Astrocyte (in vitro differentiated cells and primary cell): ENCODE data around the gene UBE2E2.

Source experiments
- EZH2 ChIP-seq: IDR thresholded peaks from 2 replicates; pipeline ENCODE4 v1.6.1; 2012; ENCODE audit warnings: mild to moderate bottlenecking, low read length, inconsistent platforms; ENCODE audit not compliant: insufficient read depth
- TF ChIP-seq, protein P1 (sequence below): IDR thresholded peaks from 2 replicates; pipeline ENCODE4 v1.5.1; 2011; ENCODE audit warnings: low read depth, mild to moderate bottlenecking, inconsistent platforms, low read length, moderate library complexity; ENCODE audit not compliant: insufficient read depth

DNA sequence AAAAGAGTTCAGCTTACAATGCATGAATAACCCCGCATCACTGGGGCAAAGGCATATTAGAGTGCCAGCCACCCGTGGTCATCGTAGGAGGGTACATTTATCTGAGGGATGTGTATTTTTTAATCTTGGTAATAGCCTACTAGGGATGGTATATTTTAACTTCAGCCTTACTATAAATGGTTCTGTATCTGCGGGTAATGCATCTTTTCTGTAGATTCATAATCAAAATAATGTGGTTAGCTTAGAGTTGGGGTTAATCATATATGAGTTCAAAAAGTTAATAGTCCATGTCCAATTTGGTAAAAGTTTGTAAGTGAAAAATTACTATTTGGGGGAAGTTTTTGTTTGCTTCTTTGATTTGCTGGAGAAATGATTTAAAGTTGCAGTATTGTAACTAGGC, 339.0 kb downstream of the UBE2E2 start:
- TF ChIP-seq, protein P1, sequence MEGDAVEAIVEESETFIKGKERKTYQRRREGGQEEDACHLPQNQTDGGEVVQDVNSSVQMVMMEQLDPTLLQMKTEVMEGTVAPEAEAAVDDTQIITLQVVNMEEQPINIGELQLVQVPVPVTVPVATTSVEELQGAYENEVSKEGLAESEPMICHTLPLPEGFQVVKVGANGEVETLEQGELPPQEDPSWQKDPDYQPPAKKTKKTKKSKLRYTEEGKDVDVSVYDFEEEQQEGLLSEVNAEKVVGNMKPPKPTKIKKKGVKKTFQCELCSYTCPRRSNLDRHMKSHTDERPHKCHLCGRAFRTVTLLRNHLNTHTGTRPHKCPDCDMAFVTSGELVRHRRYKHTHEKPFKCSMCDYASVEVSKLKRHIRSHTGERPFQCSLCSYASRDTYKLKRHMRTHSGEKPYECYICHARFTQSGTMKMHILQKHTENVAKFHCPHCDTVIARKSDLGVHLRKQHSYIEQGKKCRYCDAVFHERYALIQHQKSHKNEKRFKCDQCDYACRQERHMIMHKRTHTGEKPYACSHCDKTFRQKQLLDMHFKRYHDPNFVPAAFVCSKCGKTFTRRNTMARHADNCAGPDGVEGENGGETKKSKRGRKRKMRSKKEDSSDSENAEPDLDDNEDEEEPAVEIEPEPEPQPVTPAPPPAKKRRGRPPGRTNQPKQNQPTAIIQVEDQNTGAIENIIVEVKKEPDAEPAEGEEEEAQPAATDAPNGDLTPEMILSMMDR = no peak
- no peak for TF ChIP-seq EZH2
